Neural progenitor cell (in vitro differentiated cells): Measurements from ENCODE around the gene EPB41L4A. TPM values are rescaled to one million over a fixed set of nuclear protein-coding genes. Genes with fewer than 3 reads are reported as not detected.

Experiments
- DNase-seq: peaks from one replicate; pipeline ENCODE4 v3.0.0-alpha.2; 2016; ENCODE audit warnings: low spot score
- H2AFZ ChIP-seq: fragments of 200-600 bp; sonication (generic); replicated peaks from 2 replicates; pipeline ENCODE4 v1.6.1; 2016; ENCODE audit warnings: antibody characterized with exemption
- H3F3A ChIP-seq: fragments of 200-600 bp; sonication (generic); 2 replicates; pipeline ENCODE4 v1.6.1; 2016; ENCODE audit warnings: antibody characterized with exemption, low read depth
- H3K27ac ChIP-seq: fragments of 200-600 bp; sonication (generic); 2 replicates; pipeline ENCODE4 v1.5.1; 2016; ENCODE audit warnings: mild to moderate bottlenecking
- H3K27me3 ChIP-seq: fragments of 200-600 bp; sonication (generic); 2 replicates; pipeline ENCODE4 v1.6.1; 2016; ENCODE audit warnings: mild to moderate bottlenecking, moderate library complexity
- H3K36me3 ChIP-seq: fragments of 200-600 bp; sonication (generic); 2 replicates; pipeline ENCODE4 v1.5.1; 2016
- H3K4me1 ChIP-seq: fragments of 200-600 bp; sonication (generic); 2 replicates; pipeline ENCODE4 v1.6.1; 2016; ENCODE audit warnings: mixed run types
- H3K4me2 ChIP-seq: fragments of 200-600 bp; sonication (generic); 2 replicates; pipeline ENCODE4 v1.6.1; 2016
- H3K4me3 ChIP-seq: fragments of 200-600 bp; sonication (generic); 2 replicates; pipeline ENCODE4 v1.5.1; 2016
- H3K79me2 ChIP-seq: fragments of 200-600 bp; sonication (generic); 2 replicates; pipeline ENCODE4 v1.6.1; 2016; ENCODE audit warnings: low read depth
- H3K9ac ChIP-seq: fragments of 200-600 bp; sonication (generic); 2 replicates; pipeline ENCODE4 v1.6.1; 2016
- H3K9me3 ChIP-seq: fragments of 200-600 bp; sonication (generic); 2 replicates; pipeline ENCODE4 v1.5.1; 2016; ENCODE audit warnings: low read depth
- H4K20me1 ChIP-seq: fragments of 200-600 bp; sonication (generic); 2 replicates; pipeline ENCODE4 v1.6.1; 2016; ENCODE audit warnings: low read depth
- H3K27ac Mint-ChIP-seq: 3 replicates; pipeline ENCODE4 v1.8.0; 2021; ENCODE audit warnings: mixed read lengths
- H3K27me3 Mint-ChIP-seq: 2 replicates; pipeline ENCODE4 v1.8.0; 2022; ENCODE audit warnings: low read depth, mild to moderate bottlenecking, inconsistent platforms, moderate library complexity, mixed read lengths; ENCODE audit not compliant: insufficient read depth
- H3K36me3 Mint-ChIP-seq: 3 replicates; pipeline ENCODE4 v1.8.0; 2021; ENCODE audit warnings: mixed read lengths
- H3K4me1 Mint-ChIP-seq: 3 replicates; pipeline ENCODE4 v1.8.0; 2021; ENCODE audit warnings: mixed read lengths
- H3K4me3 Mint-ChIP-seq: 3 replicates; pipeline ENCODE4 v1.8.0; 2021; ENCODE audit warnings: mild to moderate bottlenecking, moderate library complexity, mixed read lengths
- H3K9me3 Mint-ChIP-seq: 3 replicates; pipeline ENCODE4 v1.8.0; 2020; ENCODE audit warnings: mixed read lengths
- EZH2 ChIP-seq: fragments of 200-600 bp; sonication (generic); IDR thresholded peaks from 2 replicates; pipeline ENCODE4 v1.6.1; 2017; ENCODE audit warnings: antibody characterized with exemption, mild to moderate bottlenecking, moderate library complexity
- EZH2phosphoT487 ChIP-seq: fragments of 200-600 bp; sonication (generic); IDR thresholded peaks from 2 replicates; pipeline ENCODE4 v1.6.1; 2017; ENCODE audit warnings: antibody characterized with exemption
- total RNA-seq: library from RNA; depleted of rRNA; stranded (reverse); fragments of >200 nt; gene quantifications from 2 replicates; pipeline ENCODE4 v1.2.3, GENCODE V29; 2015; ENCODE audit warnings: low replicate concordance
- TF ChIP-seq, protein P1 (sequence below): fragments of 200-600 bp; sonication (generic); IDR thresholded peaks from 2 replicates; pipeline ENCODE4 v1.5.1; 2017; ENCODE audit warnings: antibody characterized with exemption, mild to moderate bottlenecking

EPB41L4A gene
- total RNA-seq, 1 donor from 2014 or later: 2.7 TPM

GRCh38 chr5:112349371-112349770 lies 69.7 kb downstream of the EPB41L4A start:
- H3K9me3 Mint-ChIP-seq: no peaks in the 10 kb centered on the region
- H3K4me3 Mint-ChIP-seq: no peak overlapping the region
- H3K4me3 ChIP-seq: no peak overlapping the region
- H3K4me1 Mint-ChIP-seq: no peaks in the 10 kb centered on the region
- H3K36me3 Mint-ChIP-seq: peaks cover 4% of the 10 kb centered on the region
- DNase-seq: no peak
- H3K27ac Mint-ChIP-seq: no peak overlapping the region
- no peaks in the 10 kb centered on the region for H3F3A ChIP-seq
- peaks cover 17% of the 10 kb centered on the region for H3K4me1 ChIP-seq
- no peaks in the 10 kb centered on the region for H3K9me3 ChIP-seq
- no peaks in the 10 kb centered on the region for H3K79me2 ChIP-seq
- H3K27me3 ChIP-seq: no peaks in the 10 kb centered on the region
- H3K9ac ChIP-seq: no peak overlapping the region
- no peak overlapping the region for H3K27ac ChIP-seq
- TF ChIP-seq, protein P1, sequence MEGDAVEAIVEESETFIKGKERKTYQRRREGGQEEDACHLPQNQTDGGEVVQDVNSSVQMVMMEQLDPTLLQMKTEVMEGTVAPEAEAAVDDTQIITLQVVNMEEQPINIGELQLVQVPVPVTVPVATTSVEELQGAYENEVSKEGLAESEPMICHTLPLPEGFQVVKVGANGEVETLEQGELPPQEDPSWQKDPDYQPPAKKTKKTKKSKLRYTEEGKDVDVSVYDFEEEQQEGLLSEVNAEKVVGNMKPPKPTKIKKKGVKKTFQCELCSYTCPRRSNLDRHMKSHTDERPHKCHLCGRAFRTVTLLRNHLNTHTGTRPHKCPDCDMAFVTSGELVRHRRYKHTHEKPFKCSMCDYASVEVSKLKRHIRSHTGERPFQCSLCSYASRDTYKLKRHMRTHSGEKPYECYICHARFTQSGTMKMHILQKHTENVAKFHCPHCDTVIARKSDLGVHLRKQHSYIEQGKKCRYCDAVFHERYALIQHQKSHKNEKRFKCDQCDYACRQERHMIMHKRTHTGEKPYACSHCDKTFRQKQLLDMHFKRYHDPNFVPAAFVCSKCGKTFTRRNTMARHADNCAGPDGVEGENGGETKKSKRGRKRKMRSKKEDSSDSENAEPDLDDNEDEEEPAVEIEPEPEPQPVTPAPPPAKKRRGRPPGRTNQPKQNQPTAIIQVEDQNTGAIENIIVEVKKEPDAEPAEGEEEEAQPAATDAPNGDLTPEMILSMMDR: no peak
- TF ChIP-seq EZH2phosphoT487: no peak
- no peak for TF ChIP-seq EZH2
- peaks cover 2% of the 10 kb centered on the region for H3K27me3 Mint-ChIP-seq
- H4K20me1 ChIP-seq: no peaks in the 10 kb centered on the region
- no peak overlapping the region for H3K4me2 ChIP-seq
- H3K36me3 ChIP-seq: no peaks in the 10 kb centered on the region
- H2AFZ ChIP-seq: no peak overlapping the region

GRCh38 chr5:112348915-112349314 lies 70.2 kb downstream of the EPB41L4A start:
- Mint-ChIP-seq H3K4me3 (no peak overlapping the region), H3K27me3 (peaks cover 2% of the 10 kb centered on the region), H3K36me3 (peaks cover 4% of the 10 kb centered on the region), H3K4me1 (no peaks in the 10 kb centered on the region), H3K9me3 (no peaks in the 10 kb centered on the region), H3K27ac (no peak overlapping the region)
- no peak overlapping the region for H3K27ac ChIP-seq
- no peaks in the 10 kb centered on the region for H3K36me3 ChIP-seq
- H3K4me3 ChIP-seq: no peak overlapping the region
- no peaks in the 10 kb centered on the region for H3K27me3 ChIP-seq
- no peak overlapping the region for H2AFZ ChIP-seq
- H3K4me2 ChIP-seq: peak overlapping the region; percentile 4
- no peaks in the 10 kb centered on the region for H3F3A ChIP-seq
- H3K9ac ChIP-seq: no peak overlapping the region
- H3K9me3 ChIP-seq: no peaks in the 10 kb centered on the region
- DNase-seq: no peak
- no peaks in the 10 kb centered on the region for H4K20me1 ChIP-seq
- H3K4me1 ChIP-seq: peaks cover 17% of the 10 kb centered on the region
- TF ChIP-seq, protein P1: no peak
- no peak for TF ChIP-seq EZH2
- TF ChIP-seq EZH2phosphoT487: no peak
- no peaks in the 10 kb centered on the region for H3K79me2 ChIP-seq

GRCh38 chr5:112348387-112348786 lies 70.7 kb downstream of the EPB41L4A start:
- Histone ChIP-seq H3K4me3 (no peak overlapping the region), H3K9ac (no peak overlapping the region), H3K27ac (no peak overlapping the region), H2AFZ (no peak overlapping the region), H3K36me3 (no peaks in the 10 kb centered on the region), H3K79me2 (no peaks in the 10 kb centered on the region), H3K4me2 (peak overlapping the region; percentile 4), H3K4me1 (peaks cover 17% of the 10 kb centered on the region), H3K27me3 (no peaks in the 10 kb centered on the region), H3K9me3 (no peaks in the 10 kb centered on the region), H4K20me1 (no peaks in the 10 kb centered on the region), H3F3A (no peaks in the 10 kb centered on the region)
- no peak overlapping the region for H3K4me3 Mint-ChIP-seq
- TF ChIP-seq, protein P1: no peak
- no peak for TF ChIP-seq EZH2
- no peak for TF ChIP-seq EZH2phosphoT487
- H3K27ac Mint-ChIP-seq: no peak overlapping the region
- H3K27me3 Mint-ChIP-seq: peaks cover 2% of the 10 kb centered on the region
- peaks cover 2% of the 10 kb centered on the region for H3K4me1 Mint-ChIP-seq
- peak; percentile 45 for DNase-seq
- peaks cover 4% of the 10 kb centered on the region for H3K36me3 Mint-ChIP-seq
- no peaks in the 10 kb centered on the region for H3K9me3 Mint-ChIP-seq
